GM19468 (cell line): ENCODE measurements around the gene SPAAR.
"Not testable (repeated sequence)": the region's sequence is repeated elsewhere in the genome, so short reads cannot be mapped to it uniquely, and the experiment has no call there.

Source experiments
- ATAC-seq: cut with Tn5 transposase; IDR thresholded peaks from one replicate; pipeline ENCODE4 v1.9.1; 2021; ENCODE audit warnings: mild to moderate bottlenecking, moderate library complexity, moderate number of reproducible peaks; ENCODE audit not compliant: unreplicated experiment; ENCODE audit errors: extremely low read depth

The SPAAR gene

DNA sequence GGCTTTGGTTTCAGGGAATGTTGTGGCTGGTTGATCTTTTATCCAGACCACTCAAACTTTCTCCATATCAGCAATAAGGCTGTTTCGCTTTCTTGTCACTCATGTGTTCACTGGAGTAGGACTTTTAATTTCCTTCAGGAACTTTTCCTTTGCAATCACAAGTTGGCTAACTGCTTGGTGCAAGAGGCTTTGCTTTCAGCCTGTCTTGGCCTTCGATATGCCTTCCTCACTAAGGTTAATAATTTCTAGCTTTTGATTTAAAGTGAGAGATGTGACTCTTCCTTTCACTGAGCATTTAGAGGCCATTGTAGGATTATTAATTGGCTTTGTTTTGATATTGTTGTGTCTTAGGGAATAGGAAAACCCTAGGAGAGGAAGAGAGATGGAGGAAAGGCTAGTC lies 10.3 kb upstream of the SPAAR start:
- no peak for ATAC-seq

DNA sequence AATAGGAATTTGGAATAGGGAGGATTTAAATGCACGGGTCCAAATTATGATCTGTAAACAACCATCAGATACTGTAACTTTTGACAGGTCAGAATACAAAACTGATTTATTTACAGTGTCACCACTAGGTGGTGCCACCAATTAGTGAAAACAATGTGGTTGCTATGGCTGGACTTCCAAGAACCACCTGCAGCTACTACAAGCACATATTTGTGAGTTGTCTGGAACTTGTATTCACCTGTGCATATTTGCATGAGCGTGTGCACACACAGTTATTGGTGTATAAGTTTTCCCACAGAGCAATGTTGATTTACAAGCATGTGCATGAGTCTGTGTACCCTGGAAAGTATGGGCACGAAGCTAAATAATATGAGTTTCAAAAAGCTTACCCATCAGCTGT lies 6.2 kb upstream of the SPAAR start:
- ATAC-seq = no peak

DNA sequence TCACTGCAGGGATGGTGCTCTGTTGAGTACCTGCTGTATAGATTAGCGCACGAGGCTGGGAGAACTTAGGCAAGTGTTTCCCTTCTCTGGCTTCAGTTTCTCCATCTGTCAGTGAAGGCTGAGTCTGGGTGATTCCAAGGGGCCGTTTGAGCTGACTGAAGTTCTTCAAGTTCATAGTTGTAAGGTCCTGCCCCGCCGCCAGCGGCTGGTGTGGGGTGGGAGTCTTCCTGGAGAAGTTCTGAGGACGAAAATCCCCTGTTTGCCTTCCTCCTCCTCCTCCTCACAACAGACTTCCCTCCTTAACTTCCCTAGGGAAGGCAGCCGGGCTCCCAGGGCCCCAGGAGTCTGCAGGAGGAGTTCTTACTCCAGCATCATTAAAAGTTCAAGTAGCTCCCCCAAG lies 5.0 kb upstream of the SPAAR start:
- ATAC-seq = no peak

DNA sequence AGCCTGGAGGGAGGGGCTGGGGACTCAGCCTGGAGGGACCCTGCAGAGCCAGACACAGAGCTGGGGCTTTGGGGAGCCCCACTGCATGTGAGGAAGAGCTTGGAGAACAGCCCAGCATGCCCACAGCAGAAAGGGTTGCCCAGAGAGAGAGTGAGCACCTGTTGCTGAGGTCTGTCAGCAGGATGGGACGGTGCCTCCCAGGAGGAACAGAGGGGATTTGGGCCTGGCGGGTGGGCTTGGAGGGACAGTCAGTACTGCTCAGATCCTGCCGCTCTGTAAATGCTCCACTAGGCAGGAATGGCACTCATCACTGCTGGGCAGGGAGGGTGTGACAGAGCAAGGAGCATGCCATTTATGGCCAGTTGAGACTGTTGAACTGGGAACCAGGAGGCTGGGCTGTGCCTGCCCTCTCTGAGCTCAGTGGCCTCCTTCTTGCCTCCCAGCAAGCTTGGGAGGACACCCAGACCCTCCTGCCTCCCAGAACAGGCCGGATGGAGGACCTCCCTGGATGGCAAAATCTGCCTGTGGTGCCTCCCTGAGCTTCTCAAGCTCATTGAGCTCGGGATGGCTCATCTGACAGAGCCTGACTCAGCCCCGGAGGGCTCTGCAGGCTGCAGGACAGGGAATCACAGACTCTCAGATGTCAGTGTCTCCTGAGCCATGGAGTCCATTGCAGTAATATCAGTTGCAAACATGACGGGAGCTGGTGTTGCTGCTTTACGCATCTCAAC lies 4.1 kb upstream of the SPAAR start:
- no peak for ATAC-seq

DNA sequence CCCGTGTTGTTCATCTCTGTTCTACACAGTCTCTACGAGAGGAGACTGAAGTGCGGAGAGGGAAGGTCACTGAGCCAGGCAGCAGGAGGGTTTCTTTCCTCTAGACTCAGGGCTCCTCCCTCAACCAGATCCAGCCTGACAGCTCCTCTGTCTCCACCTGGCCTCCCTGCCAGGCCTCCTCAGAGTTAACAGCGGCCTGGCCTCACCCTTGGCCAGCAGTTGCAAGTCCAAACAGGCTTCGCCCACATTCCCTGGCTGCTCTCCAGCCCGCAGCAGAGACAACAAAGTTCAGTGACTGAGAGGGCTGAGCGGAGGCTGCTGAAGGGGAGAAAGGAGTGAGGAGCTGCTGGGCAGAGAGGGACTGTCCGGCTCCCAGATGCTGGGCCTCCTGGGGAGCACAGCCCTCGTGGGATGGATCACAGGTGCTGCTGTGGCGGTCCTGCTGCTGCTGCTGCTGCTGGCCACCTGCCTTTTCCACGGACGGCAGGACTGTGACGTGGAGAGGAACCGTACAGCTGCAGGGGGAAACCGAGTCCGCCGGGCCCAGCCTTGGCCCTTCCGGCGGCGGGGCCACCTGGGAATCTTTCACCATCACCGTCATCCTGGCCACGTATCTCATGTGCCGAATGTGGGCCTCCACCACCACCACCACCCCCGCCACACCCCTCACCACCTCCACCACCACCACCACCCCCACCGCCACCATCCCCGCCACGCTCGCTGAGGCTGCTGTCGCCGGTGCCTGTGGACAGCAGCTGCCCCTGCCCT lies 3.2 kb upstream of the SPAAR start, which contains the start of gene HRCT1:
HRCT1 (plus strand) TSS at position 291 of the 768 bp plus-strand sequence; CDS start at position 377, 86 bp downstream.
- no peak for ATAC-seq

DNA sequence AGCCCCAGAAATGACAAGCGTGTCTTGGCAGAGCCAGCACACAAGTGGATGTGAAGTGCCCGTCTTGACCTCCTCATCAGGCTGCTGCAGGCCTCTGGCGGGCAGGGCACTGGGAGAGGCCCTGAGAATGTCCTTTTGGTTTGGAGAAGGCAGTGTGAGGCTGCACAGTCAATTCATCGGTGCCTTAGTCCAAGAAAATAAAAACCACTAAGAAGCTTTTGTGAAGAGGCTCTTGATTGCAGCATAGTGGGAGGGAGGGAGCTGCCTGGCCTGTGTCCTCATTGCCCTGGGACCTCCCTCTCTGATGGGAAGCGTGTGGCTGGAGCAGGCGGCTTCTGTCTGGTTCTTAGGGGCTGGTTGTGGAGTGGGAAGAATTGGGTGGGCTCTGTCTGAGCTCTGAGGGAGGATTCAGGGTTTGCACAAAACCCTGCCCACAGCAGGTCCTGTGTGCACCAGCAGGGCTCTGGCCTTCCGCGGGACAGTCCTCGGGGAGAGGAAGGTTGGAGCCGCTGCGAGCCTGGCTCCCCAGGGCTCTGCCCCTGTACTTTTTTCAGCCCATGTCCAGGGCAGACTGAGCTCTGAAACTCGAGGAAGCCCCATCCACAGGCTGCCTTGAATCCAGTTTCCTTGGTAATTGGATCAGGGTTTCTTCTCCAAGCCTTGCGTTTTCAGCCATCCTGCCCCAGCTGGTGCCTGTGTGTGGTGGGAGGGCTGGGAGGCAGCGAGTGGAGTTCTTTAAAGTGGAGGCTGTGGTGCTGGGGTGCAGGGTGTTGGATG lies 2.2 kb upstream of the SPAAR start:
- no peak for ATAC-seq

DNA sequence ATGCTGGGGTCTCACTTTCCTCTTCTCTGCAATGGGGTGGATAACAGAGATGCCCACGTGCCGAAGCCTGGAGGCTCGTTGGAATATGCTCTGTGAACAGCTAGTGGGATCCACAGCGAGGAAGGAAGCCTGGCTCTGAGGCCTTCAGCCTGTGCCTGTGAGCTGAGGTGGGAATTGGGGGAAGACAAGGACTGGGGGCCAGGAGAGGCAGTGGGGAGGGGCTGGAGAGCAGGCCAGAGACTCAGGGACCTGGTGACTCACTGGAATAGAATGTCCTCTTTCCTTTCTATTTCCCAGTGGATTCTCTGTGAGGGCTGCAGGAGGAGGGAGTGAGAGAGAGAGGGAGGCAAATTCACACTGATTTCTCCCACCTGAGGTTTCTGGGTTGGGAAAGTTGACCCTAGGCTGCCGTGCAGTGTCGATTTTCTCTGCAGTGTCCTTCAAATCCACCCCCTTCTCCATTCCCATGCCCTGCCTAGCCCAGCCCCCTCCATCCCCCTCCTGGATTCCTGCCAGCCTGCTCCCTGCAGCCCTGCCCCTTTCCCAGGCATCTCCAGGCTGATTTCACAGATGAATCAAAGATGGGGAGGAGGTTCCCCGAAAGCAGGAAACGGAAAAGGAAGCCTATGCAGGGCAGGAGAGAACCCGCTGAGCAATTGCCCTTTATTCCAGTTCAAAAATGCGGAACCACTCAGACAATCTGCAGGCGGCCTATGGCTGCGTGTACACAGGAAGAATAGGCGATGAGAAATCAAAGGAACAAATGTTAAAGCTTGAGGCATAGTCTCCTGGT lies 1.4 kb upstream of the SPAAR start:
- no peak for ATAC-seq

DNA sequence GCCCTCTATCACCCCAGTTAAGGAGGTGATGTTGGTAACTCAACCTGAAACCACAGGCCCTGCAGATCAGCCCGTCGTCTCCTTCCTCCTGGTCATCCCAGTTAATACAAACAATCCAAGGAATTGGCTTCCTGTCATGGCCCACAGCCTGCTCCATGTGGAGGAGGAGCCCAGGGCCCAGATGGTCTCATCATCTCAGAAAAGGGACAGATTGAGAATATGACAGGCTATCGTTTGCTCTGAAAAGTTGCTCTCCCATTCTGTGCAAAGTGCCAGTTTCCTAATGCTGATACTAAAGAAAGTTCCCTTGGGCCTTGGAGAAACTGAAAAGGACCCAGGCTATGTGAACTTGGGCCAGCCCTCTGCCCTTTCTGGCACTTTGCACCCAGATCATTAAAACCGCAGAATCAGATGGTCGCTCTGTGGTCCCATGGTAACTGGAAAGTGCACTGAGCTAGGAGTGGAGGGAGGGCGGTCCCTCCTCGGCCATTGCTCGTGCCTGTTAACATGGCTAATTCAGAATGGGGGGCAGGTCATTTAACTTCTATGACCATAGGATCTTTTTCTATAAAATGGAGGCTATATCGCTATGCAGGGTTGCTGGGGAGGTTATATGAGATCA lies 675 bp upstream of the SPAAR start:
- no peak for ATAC-seq

DNA sequence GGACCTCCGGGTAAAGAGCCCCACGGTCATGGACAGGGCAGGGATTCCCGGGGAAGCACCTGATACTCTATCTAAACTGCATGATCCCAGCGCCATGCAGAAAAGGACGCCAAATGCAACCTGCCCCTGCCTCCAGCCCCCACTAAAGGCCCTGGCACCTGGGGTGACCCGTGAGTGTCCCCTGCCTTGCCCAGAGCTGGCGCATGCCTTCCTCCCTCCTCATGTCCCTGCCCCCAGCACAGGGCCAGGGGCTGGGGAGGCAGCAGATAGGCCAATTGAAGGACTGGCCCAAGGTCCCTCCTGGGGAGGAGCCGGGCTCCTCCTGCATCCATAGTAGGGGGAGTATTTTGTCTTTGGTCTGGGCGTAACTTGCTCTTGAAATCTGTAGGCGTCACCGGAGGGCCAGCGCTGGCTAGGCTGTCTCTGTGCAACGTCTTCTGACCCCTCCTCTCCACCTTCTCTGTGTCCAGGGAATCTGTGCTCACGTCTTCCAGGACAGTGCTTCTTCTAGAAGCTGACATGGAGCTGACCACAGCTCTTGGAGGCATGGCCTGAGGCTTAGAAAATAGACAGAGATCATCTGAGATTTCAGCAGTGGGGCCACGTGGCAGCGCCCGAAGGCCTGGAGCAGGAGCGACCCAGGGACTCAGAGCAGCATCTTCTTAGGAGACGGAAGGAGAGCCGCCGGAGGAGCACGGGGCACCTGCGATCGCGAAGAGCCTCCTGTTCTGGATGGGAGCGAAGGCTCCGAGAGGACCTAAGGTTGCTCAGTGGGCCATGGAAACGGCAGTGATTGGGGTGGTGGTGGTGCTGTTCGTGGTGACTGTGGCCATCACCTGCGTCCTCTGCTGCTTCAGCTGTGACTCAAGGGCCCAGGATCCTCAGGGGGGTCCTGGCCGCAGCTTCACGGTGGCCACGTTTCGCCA lies 660 bp downstream of the SPAAR start:
- ATAC-seq = no peak

DNA sequence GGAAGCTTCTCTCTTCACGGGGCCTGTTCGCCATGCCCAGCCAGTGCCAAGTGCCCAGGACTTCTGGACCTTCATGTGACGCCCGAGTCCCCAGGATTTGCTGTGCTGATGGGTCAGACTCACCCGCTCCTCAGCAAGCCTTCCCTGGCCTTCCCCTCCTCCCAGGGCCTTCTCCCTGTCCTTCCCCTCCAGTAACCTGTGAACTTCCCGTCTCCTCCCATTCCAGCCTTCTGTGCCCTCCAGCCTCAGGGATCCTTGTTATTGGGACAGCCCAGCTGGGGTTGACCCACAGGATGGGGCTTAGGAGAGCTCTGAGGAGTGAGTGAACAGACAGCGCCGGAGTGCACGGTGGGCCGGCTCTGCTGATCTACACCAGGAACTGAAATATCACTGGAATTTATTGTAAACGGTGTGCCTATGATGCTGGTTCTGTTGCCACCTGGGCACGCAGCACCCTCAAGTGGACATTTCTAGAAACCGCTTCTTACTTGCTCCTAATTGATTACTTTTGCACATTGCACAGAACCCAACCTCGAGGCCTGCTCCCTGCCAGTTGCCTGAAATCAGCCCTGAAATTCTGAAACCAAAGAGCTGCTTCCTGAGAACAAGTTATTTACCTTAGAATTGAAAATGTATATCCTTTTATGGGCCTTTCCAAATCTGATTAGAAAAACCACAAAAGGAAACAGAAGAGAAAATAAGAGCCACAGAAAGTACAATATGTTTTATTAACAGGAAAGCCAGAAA lies 1.5 kb downstream of the SPAAR start:
- no peak for ATAC-seq

DNA sequence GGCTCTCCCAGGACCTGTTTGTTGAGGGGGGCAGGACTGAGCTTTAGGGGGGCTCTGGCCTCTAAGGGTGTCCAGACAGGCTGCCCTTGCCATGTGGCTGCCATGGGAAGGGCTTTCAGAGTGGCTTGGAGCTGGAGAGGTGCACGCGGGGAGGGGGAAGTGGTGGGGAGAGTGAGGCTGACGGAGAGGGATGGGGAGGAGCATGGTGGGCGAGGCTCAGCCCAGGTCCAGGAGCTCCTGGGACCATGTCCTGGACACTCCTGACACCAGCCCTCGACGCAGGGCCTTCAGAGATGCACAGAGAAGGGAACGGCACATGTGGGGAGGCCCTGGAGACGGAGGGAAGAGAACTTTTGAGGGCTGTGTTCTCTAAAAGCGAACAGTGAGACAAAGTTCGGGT lies 2.4 kb downstream of the SPAAR start:
- no peak for ATAC-seq

DNA sequence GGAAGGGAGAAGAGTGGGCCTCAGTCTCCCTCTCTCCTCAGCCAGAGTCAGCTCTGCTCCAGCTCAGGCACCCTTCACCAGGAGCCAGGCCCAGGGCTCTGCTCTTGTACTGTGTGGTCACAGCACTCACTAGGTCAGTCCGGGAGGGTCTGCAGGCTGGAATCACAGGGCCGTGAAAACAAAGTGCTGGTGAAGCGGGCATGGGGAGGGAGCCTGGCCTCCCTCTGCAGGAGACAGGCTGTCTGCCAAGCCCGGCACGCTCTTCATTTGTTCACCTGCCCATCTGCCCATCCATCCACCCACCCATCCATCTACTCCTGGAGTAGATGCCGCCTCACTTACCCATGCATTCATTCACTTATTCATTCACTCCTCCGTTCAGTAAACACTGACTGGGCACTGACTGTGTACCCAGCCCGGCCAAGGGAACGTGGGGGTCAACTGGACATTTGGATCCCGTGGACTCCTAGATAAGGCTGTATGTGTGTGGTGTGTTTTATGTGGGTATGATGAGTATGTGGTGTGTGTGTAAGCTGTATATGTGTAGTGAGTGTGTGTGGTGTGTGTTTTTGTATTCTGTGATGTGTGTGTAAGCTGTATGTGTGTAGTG lies 3.6 kb downstream of the SPAAR start:
- ATAC-seq = no peak

DNA sequence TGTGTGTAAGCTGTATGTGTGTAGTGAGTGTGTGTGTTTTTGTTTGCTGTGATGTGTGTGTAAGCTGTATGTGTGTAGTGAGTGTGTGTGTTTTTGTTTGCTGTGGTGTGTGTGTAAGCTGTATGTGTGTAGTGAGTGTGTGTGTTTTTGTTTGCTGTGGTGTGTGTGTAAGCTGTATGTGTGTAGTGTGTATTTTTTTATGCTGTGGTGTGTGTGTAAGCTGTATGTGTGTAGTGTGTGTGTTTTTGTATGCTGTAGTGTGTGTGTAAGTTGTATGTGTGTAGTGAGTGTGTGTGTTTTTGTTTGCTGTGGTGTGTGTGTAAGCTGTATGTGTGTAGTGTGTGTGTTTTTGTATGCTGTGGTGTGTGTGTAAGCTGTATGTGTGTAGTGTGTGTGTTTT lies 4.1 kb downstream of the SPAAR start:
- ATAC-seq = not testable (repeated sequence)

DNA sequence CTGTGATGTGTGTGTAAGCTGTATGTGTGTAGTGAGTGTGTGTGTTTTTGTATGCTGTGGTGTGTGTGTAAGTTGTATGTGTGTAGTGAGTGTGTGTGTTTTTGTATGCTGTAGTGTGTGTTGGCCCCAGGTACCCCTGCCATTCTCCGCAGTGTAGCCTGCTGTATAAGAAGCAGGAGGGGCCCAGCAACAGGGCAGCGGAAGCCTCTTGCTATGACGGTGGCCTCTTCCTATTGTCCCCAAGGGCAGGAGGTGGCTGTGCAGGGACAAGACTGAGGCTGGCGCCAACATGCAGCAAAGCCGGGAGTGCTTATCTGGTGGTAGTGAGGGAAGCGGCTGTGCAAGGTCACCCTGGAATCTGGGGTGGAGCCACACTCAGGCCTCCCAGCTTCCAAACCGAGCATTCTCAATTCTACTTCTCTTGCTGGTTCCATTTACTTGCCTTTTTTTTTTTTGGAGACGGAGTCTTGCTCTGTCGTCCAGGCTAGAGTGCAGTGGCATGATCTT lies 5.1 kb downstream of the SPAAR start:
- no peak for ATAC-seq

DNA sequence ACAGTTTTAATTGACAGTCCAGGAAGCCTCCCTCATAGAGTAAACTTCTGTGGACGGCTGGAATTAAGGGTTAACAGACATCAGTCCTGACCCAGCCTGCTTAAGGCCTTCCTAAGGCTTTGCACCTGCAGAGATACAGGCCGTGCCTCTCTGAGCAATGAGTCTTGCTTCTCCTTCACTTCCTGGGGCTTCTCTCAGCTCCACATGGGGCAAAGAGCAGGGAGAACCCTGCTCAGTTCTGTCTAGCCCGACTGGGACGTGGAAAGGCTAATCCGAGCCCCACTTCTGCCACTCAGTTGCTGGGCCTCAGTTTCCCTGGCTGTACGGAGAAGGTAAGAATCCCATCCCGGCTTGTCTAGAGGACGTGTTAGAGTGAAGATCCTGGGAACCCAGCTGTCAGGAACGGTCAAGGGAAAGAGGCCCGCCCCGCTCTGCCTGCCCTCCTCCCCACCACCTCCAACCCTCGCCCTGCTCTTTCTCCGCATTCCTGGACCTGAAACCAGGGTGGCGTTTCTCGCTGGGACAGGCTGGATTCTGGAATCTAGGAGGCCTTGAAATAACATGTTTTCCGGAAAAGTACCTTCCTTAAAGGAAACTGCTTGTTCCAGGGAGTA lies 6.5 kb downstream of the SPAAR start:
- ATAC-seq = no peak

DNA sequence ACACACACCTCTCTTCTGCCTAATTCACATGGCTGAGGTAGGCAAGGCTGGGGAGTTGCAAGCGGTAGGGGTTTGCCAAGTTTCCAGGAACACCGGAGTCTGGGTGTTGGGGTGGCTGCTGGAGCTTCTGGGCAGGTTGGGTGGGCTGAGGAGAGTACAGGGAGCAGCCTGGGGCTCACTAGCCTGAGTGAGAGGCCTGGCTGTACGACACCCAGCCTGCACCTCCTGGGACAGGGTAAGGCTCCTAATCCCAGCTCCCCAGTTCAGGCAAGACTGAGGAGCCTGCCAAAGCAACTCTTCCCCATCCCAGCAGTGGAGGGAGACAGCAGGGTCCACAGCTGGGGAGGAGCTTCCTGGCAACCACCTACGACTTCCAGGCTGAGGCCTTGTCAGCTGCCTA lies 8.0 kb downstream of the SPAAR start:
- no peak for ATAC-seq

DNA sequence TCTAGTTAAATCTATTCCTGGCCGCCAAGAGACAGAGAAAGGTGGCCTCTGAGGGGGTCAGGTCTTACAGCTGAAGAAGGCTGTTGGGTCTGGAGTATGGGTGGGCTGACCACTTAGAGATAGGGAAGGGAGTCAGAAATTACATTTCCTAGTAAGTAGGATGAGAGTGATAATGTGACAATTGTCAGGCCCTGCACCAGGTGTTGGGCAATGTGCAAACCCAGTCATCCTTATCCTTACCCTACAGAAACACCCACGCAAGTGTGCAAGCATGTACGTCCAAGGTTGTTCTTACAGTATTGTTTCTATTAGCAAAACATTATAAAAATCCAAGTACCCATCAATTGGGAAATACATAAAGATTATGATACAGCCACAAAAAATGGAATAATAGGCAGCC lies 9.5 kb downstream of the SPAAR start:
- ATAC-seq = no peak
